Measurements from ENCODE around the gene DNAJB13.

The DNAJB13 gene

GRCh38 chr11:73956876-73957653, 6.2 kb downstream of the DNAJB13 start:
- no peak for DNase-seq

- DNase-seq: no peak
Measured at GRCh38 chr11:73957654-73958361, 7.0 kb downstream of the DNAJB13 start.

- DNase-seq: no peak
Measured at GRCh38 chr11:73958521-73959141, 7.8 kb downstream of the DNAJB13 start.

GRCh38 chr11:73961321-73961720, 10.5 kb downstream of the DNAJB13 start:
- no peak for DNase-seq

DNA sequence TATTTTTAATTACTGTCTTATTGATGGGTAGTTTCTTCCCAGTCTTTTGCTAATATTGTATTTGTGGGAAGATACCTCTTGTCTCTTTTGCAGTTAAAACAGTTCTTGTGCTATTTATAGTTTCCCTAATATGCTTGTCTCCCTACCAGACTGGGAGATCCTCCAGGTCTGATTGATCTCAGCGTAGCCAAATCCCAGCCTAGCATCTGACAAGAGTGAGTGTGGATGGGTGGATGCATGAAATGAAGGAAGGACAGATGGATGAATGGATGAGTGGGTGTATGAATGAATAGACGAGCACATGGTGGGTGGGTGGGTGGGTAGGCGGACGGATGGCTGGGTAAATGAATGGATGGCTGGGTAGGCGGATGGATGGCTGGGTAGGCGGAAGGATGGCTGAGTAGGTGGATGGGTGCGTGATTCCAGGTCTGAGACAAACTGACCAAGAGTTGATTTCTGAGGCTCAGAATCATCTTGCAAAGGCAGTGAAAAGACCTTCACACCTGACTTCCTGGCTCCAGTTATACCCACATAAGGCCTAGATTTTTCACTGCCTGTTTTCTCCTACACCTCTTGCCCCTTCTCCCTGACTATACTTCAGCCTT, 11.4 kb downstream of the DNAJB13 start:
- no peak for DNase-seq

GRCh38 chr11:73963861-73964260, 13.0 kb downstream of the DNAJB13 start:
- DNase-seq: no peak

- no peak for DNase-seq
Measured at GRCh38 chr11:73965076-73965763, 14.4 kb downstream of the DNAJB13 start.

DNA sequence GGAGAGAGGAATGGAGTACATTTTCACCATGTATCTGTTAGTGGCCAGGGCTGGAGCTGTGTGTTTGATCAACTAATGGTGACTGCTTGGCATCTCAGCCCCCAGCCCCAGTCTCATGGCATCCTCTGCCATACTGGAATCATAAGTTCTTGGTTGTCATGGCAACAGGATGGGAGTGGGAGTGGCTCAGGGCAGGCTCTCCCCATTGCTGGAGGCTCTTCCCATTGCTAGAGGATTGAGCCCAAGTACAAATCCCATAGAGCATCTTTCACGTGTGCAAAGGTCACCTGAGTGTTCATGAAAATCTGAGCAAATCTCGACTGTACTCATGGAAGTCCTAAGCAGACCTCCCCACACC, 14.9 kb downstream of the DNAJB13 start:
- DNase-seq: no peak

- DNase-seq: no peak
Measured at GRCh38 chr11:73968356-73968966, 17.6 kb downstream of the DNAJB13 start.

GRCh38 chr11:73969091-73969490, 18.3 kb downstream of the DNAJB13 start:
- DNase-seq: no peak

GRCh38 chr11:73969991-73970800, 19.4 kb downstream of the DNAJB13 start:
- DNase-seq: no peak

DNA sequence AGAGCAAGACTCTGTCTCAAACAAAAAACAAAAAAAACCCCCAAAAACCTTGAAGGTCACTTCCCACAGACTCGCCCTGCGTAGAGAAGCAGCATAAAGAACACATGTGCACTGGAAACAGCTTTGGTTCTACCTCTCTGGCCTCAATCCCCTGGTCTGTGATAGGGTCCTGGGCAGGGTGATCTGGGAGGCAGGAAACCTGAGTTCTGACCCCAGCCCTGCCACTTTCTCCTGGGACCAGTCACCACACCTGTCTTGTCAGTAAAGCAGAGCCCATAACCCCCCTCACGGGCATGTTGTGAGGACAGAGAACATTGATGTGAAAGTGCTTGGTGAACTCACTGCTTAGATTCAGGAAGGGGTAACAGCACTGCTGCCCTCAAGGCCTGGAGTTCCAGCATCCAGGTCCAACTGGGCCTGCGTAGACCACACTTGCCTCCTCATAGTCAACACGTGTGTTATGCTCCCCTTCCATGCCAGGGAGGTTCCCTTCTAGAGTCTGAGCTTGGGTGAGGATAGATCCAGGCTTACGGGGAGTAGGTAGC, 20.4 kb downstream of the DNAJB13 start:
- DNase-seq: peak; percentile 24

DNA sequence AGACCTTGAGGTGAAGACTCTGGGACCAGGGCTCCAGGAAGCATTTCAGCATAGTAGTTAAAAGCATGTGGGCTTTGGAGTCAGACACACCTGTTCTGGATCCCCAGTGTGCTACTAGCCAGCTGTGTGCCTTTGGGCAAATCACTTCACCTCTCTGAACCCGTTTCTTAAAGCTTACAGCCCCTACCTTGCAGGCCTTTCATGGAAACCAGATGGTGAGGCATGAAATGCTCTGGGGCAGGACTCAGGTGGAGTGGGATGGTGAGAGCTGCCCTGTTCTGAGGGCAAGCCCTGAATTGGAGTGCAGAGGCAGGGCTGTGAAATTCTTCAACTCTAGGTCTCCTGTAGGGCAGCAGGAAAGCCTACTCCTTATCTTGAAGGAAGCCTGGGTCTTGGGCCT, 21.4 kb downstream of the DNAJB13 start:
- no peak for DNase-seq

- DNase-seq: peak; percentile 34
Measured at GRCh38 chr11:73972620-73973449, 22.0 kb downstream of the DNAJB13 start.

- no peak for DNase-seq
Measured at GRCh38 chr11:73974604-73975478, 24.0 kb downstream of the DNAJB13 start.

- DNase-seq: no peak
Measured at GRCh38 chr11:73975479-73975757, 24.6 kb downstream of the DNAJB13 start.

DNA sequence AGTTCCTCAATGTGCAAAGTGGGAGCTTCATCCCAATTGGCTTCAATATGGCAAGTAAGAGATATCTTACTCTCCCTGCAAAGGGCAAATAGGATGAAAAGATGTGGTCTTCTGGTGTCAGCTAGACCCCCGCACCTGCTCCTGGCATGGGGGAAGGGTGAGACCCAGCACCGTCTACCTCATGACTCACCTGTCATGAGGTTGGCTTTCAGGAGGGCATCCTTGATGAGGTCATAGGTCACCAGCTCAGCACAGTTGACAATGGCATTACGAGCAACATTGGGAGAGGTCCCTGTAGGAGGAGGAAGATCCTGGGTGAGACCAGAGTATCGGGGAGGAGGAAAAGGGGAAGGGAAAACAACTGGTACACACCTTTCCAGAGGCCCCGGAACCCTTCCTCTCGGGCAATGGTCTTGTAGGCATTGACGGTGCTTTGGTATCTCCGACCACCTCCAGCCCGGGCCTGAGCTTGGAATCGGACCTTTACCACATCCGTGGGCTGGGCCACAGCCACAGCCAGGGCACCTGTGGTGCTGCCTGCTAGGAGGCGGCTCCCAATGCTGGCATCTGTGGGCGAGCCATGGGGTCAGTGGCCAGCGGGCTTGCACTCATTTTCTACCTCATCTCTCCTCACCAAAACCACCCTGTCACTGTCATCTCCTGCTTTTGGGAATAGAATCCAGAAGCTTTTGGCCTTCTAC, 25.8 kb downstream of the DNAJB13 start:
- DNase-seq: no peak

DNA sequence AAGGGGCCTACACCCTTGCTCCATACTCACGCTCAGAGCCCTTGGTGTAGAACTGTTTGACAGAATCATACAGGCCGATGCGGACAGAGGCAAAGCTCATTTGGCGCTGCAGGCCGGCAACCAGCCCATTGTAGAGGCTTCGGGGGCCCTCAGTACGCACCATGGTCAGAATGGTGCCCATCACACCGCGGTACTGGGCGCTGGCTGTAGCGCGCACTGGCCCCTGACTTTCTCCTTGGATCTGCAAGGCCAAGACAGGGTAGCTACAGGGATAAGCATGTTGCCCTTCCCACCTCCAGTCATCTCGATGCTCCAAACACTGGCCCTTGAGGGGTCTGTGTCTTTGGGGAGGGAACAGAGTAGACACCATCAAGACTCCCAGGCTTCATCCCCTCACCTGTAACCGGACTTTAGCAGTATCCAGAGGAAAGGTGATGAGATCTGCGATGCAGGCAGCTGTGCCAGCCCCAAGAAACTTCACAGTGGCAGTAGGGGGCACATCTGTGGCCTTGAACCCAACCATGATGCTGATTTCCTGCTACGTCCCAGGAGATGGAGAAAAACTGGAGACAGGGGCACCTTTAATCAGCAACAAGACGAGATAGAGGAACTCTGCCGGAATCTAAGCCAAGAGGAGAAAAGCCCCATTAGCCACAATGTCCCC, 27.2 kb downstream of the DNAJB13 start:
- DNase-seq: no peak
